Raji (cell line): ENCODE results near the gene CAMK4.

Experiments used
- POLR2A ChIP-seq: IDR thresholded peaks from 2 replicates; pipeline ENCODE4 v1.6.1; 2011; ENCODE audit warnings: low read depth, low read length, control low read depth; ENCODE audit not compliant: insufficient read depth

The CAMK4 gene

GRCh38 chr5:111505096-111505495 lies 280.9 kb downstream of the CAMK4 start:
- no peak for TF ChIP-seq POLR2A

GRCh38 chr5:111507276-111507675 lies 283.1 kb downstream of the CAMK4 start:
- TF ChIP-seq POLR2A = no peak

- no peak for TF ChIP-seq POLR2A
Observed at GRCh38 chr5:111509119-111509518, 284.9 kb downstream of the CAMK4 start.

- TF ChIP-seq POLR2A = no peak
Observed at GRCh38 chr5:111511174-111511830, 287.1 kb downstream of the CAMK4 start.

- no peak for TF ChIP-seq POLR2A
Observed at GRCh38 chr5:111511831-111512374, 287.7 kb downstream of the CAMK4 start.

GRCh38 chr5:111512375-111513130 lies 288.4 kb downstream of the CAMK4 start, which contains the start of gene STARD4:
TSS of gene STARD4 (minus strand) at chr5:111512535. CDS start at chr5:111507433, 5,102 bp downstream.
- TF ChIP-seq POLR2A = peak; percentile 96

GRCh38 chr5:111513131-111513520 lies 288.9 kb downstream of the CAMK4 start:
- TF ChIP-seq POLR2A = no peak

- no peak for TF ChIP-seq POLR2A
Observed at GRCh38 chr5:111514087-111514486, 289.9 kb downstream of the CAMK4 start.

GRCh38 chr5:111517853-111518501 lies 293.8 kb downstream of the CAMK4 start:
- no peak for TF ChIP-seq POLR2A

- no peak for TF ChIP-seq POLR2A
Observed at GRCh38 chr5:111518777-111519176, 294.6 kb downstream of the CAMK4 start.

- no peak for TF ChIP-seq POLR2A
Observed at GRCh38 chr5:111520908-111521307, 296.7 kb downstream of the CAMK4 start.

GRCh38 chr5:111528056-111528455 lies 303.9 kb downstream of the CAMK4 start:
- no peak for TF ChIP-seq POLR2A

- TF ChIP-seq POLR2A = no peak
Observed at GRCh38 chr5:111530298-111530740, 306.1 kb downstream of the CAMK4 start.

GRCh38 chr5:111532886-111533582 lies 308.9 kb downstream of the CAMK4 start:
- no peak for TF ChIP-seq POLR2A
